Measurements from ENCODE around the gene LRRC74A.
A peak's percentile ranks its signal among the peaks of the same experiment; 100 is the strongest.

LRRC74A gene

DNA sequence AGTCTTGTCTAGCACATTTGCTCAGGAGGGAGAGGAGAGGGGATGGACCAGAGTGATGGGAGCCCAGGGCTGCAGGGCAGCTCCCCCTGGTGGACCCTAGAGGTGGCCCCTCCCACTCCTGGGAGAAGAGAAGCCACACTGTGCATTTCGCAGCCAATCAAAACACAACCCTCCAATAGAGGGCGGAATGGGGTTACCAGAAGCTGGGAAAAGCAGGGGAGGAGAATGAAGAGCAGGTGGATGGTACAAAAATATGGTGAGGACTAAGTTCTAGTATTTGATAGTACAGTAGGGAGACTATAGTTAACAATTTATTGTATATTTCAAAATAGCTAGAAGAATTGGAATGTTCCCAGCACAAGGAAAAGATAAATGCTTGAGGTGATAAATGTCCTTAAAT lies 41.3 kb upstream of the LRRC74A start:
- TF ChIP-seq, protein P1, sequence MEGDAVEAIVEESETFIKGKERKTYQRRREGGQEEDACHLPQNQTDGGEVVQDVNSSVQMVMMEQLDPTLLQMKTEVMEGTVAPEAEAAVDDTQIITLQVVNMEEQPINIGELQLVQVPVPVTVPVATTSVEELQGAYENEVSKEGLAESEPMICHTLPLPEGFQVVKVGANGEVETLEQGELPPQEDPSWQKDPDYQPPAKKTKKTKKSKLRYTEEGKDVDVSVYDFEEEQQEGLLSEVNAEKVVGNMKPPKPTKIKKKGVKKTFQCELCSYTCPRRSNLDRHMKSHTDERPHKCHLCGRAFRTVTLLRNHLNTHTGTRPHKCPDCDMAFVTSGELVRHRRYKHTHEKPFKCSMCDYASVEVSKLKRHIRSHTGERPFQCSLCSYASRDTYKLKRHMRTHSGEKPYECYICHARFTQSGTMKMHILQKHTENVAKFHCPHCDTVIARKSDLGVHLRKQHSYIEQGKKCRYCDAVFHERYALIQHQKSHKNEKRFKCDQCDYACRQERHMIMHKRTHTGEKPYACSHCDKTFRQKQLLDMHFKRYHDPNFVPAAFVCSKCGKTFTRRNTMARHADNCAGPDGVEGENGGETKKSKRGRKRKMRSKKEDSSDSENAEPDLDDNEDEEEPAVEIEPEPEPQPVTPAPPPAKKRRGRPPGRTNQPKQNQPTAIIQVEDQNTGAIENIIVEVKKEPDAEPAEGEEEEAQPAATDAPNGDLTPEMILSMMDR (conservative IDR thresholded peaks at IDR 0.05; ENCODE audit: low read depth, low read length) = peak; percentile 99
- DNase-seq (ENCODE audit: low read depth) = peak; percentile 29

DNA sequence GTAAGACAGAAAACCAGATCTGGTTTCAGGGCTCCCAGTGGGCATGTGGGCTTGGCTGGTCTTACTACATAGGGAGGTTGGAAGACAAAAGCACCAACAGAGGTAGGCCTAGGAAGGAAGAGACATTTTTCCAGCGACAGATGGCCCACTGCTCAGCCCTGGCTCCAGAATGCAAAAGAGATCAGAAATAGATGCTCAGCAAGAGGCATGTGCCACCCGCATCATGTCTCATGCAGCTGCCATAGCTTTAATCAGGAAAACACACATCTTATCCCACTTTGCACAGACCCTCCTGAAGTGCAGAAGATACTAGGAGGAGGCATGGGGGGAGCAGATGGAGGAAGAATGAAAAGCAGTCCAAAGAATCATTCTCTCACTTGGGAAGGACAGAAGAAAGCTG lies 39.6 kb upstream of the LRRC74A start:
- no peak for DNase-seq (ENCODE audit: low read depth)
- TF ChIP-seq, protein P1 (conservative IDR thresholded peaks at IDR 0.05; ENCODE audit: low read depth, low read length) = no peak
- no peak overlapping the region for H3K4me3 ChIP-seq (ENCODE audit: low read length)

More for the DNA sequence above, 41.3 kb upstream of the LRRC74A start:
- no peak overlapping the region for H3K4me3 ChIP-seq (ENCODE audit: low read length)

DNA sequence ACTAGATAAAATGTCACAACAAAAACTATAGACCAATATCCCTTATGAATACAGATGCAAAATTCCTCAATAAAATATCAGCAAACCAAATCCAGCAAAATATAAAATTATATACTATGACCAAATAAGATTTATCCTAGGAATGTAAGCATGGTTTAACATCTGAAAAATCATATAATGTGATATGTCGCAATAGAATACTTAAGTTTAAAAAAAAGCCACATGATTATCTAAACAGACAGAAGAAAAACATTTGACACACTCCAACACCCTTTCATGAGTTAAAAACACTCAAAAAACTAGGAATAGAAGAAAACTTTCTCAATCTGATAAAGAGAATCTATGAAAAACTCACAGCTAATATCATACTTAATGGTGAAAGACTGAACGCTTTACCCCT lies 33.8 kb upstream of the LRRC74A start:
- DNase-seq (ENCODE audit: low read depth) = no peak
- TF ChIP-seq, protein P1 (conservative IDR thresholded peaks at IDR 0.05; ENCODE audit: low read depth, low read length) = no peak
- H3K4me3 ChIP-seq (ENCODE audit: low read length) = no peak overlapping the region

GRCh38 chr14:76793324-76793723 lies 32.9 kb upstream of the LRRC74A start:
- H3K4me3 ChIP-seq (ENCODE audit: low read length) = no peak overlapping the region
- TF ChIP-seq, protein P1 (conservative IDR thresholded peaks at IDR 0.05; ENCODE audit: low read depth, low read length) = no peak
- DNase-seq (ENCODE audit: low read depth) = no peak

DNA sequence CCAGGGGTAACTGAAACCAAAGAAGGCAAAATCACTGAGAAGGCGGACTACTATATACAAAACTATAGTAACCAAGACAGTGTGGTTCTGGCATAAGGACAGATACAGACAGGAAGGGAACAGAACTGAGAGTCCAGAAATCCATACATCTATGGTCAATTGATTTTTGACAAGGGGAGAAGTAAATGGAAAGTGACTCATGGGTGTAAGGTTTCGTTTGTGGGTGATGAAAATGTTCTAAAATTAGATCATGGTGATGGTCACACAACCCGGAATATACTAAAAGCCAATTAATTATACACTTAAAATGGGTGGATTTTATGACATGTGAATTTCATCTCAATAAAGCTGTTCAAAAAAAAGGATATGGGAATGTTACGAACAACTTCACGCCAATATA lies 32.3 kb upstream of the LRRC74A start:
- no peak for DNase-seq (ENCODE audit: low read depth)
- H3K4me3 ChIP-seq (ENCODE audit: low read length) = no peak overlapping the region
- TF ChIP-seq, protein P1 (conservative IDR thresholded peaks at IDR 0.05; ENCODE audit: low read depth, low read length) = no peak

- no peak overlapping the region for H3K4me3 ChIP-seq (ENCODE audit: low read length)
- TF ChIP-seq, protein P1 (conservative IDR thresholded peaks at IDR 0.05; ENCODE audit: low read depth, low read length) = no peak
- no peak for DNase-seq (ENCODE audit: low read depth)
Observed at GRCh38 chr14:76806446-76806845, 19.8 kb upstream of the LRRC74A start.

GRCh38 chr14:76808011-76808410 lies 18.2 kb upstream of the LRRC74A start:
- TF ChIP-seq, protein P1 (conservative IDR thresholded peaks at IDR 0.05; ENCODE audit: low read depth, low read length) = no peak
- H3K4me3 ChIP-seq (ENCODE audit: low read length) = no peak overlapping the region
- DNase-seq (ENCODE audit: low read depth) = no peak
